IMR-90 (cell line): ENCODE data around the gene CCDC184. TPM values are rescaled to one million over a fixed set of nuclear protein-coding genes. Genes with fewer than 3 reads are reported as not detected.

Experiments used
- ATAC-seq: fragments of 200-7000 bp; cut with Tn5 transposase; 2 replicates; pipeline ENCODE4 v1.9.1; 2020; ENCODE audit warnings: low read depth, mild to moderate bottlenecking, moderate library complexity
- BruUV-seq: library from RNA; stranded (reverse); fragments of 400-500 nt; replicated peaks from 2 replicates; lab custom pipeline; 2021; lab: Mats Ljungman, UMichigan
- CTCF ChIA-PET: fragments of 300-600 bp; formaldehyde crosslinking; extraction: SDS; loops from one replicate; lab custom pipeline; 2021; ENCODE audit warnings: antibody characterized with exemption; lab: Yijun Ruan, JAX
- POLR2A ChIA-PET: fragments of 300-600 bp; sonication (Branson Sonifier 250); formaldehyde crosslinking; loops from one replicate; lab custom pipeline; 2022; ENCODE audit warnings: antibody characterized with exemption; ENCODE audit not compliant: unreplicated experiment; lab: Charles Lee
- DNase-seq: peaks from one replicate; pipeline ENCODE4 v3.0.0; 2013
- H2AFZ ChIP-seq: replicated peaks from 2 replicates; pipeline ENCODE3; 2013; ENCODE audit warnings: low read length, mild to moderate bottlenecking; ENCODE audit not compliant: poor library complexity
- H2AK5ac ChIP-seq: 2 replicates; pipeline ENCODE4 v1.6.1; 2013; ENCODE audit warnings: low read depth, low read length, inconsistent platforms
- H2AK9ac ChIP-seq: replicated peaks from 2 replicates; pipeline ENCODE3; 2013; ENCODE audit warnings: mild to moderate bottlenecking, low read depth, low read length, moderate library complexity; ENCODE audit not compliant: poor library complexity
- H2BK120ac ChIP-seq: 2 replicates; pipeline ENCODE4 v1.6.1; 2013; ENCODE audit warnings: low read depth, low read length, inconsistent platforms
- H2BK15ac ChIP-seq: 3 replicates; pipeline ENCODE4 v1.6.1; 2013; ENCODE audit warnings: low read depth, low read length, inconsistent platforms
- H2BK20ac ChIP-seq: 2 replicates; pipeline ENCODE4 v1.6.1; 2013; ENCODE audit warnings: low read depth, mild to moderate bottlenecking, inconsistent platforms, low read length, moderate library complexity
- H2BK5ac ChIP-seq: 2 replicates; pipeline ENCODE4 v1.6.1; 2013; ENCODE audit warnings: mild to moderate bottlenecking, low read depth, low read length, inconsistent platforms; ENCODE audit not compliant: poor library complexity, severe bottlenecking
- H3K14ac ChIP-seq: replicated peaks from 2 replicates; pipeline ENCODE4 v1.6.1; 2013; ENCODE audit warnings: low read depth, low read length, inconsistent platforms
- H3K18ac ChIP-seq: 2 replicates; pipeline ENCODE4 v1.6.1; 2013; ENCODE audit warnings: low read depth, low read length, control low read depth
- H3K23ac ChIP-seq: 2 replicates; pipeline ENCODE4 v1.6.1; 2013; ENCODE audit warnings: low read depth, low read length, inconsistent platforms
- H3K27ac ChIP-seq: 2 replicates; pipeline ENCODE4 v1.5.1; 2013; ENCODE audit warnings: mild to moderate bottlenecking, control low read depth, low read length; ENCODE audit not compliant: insufficient read depth
- H3K27me3 ChIP-seq: 2 replicates; pipeline ENCODE4 v1.6.1; 2013; ENCODE audit warnings: low read length; ENCODE audit not compliant: control insufficient read depth, insufficient read depth
- H3K36me3 ChIP-seq: 2 replicates; pipeline ENCODE4 v1.6.1; 2013; ENCODE audit warnings: low read length, mixed read lengths; ENCODE audit not compliant: control insufficient read depth, insufficient read depth
- H3K4ac ChIP-seq: 2 replicates; pipeline ENCODE4 v1.6.1; 2013; ENCODE audit warnings: low read depth, low read length, inconsistent platforms
- H3K4me1 ChIP-seq: 2 replicates; pipeline ENCODE4 v1.6.1; 2013; ENCODE audit warnings: low read length, mixed read lengths; ENCODE audit not compliant: control insufficient read depth, insufficient read depth
- H3K4me2 ChIP-seq: 2 replicates; pipeline ENCODE4 v1.6.1; 2013; ENCODE audit warnings: low read depth, mild to moderate bottlenecking, control low read depth, low read length, moderate library complexity
- H3K4me3 ChIP-seq: 2 replicates; pipeline ENCODE4 v1.5.1; 2013; ENCODE audit warnings: low read depth, mild to moderate bottlenecking, control low read depth, low read length, moderate library complexity; ENCODE audit not compliant: insufficient read depth
- H3K56ac ChIP-seq: 2 replicates; pipeline ENCODE4 v1.6.1; 2013; ENCODE audit warnings: low read length, inconsistent platforms; ENCODE audit not compliant: insufficient read depth; ENCODE audit errors: extremely low read depth
- H3K79me1 ChIP-seq, 2 experiments: 2 replicates each; pipeline ENCODE4 v1.6.1; 2013; ENCODE audit warnings: low read length in 2 of 2, inconsistent platforms in 1 of 2, low read depth in 1 of 2
- H3K9ac ChIP-seq: 2 replicates; pipeline ENCODE4 v1.6.1; 2013; ENCODE audit warnings: low read depth, low read length, control low read depth
- H3K9me1 ChIP-seq: 2 replicates; pipeline ENCODE4 v1.6.1; 2013; ENCODE audit warnings: low read length, inconsistent platforms; ENCODE audit not compliant: insufficient read depth
- H3K9me3 ChIP-seq: 2 replicates; pipeline ENCODE4 v1.6.1; 2013; ENCODE audit warnings: low read length; ENCODE audit not compliant: control insufficient read depth, insufficient read depth
- H4K20me1 ChIP-seq: 2 replicates; pipeline ENCODE4 v1.6.1; 2013; ENCODE audit warnings: low read length, inconsistent platforms; ENCODE audit not compliant: insufficient read depth
- H4K5ac ChIP-seq: 2 replicates; pipeline ENCODE4 v1.6.1; 2013; ENCODE audit warnings: mild to moderate bottlenecking, low read depth, low read length, control low read depth
- H4K8ac ChIP-seq, 2 experiments: 2 replicates each; pipeline ENCODE4 v1.6.1; 2013; ENCODE audit warnings: low read depth in 2 of 2, low read length in 2 of 2, control low read depth in 1 of 2, inconsistent platforms in 1 of 2
- H4K91ac ChIP-seq: 2 replicates; pipeline ENCODE4 v1.6.1; 2013; ENCODE audit warnings: low read depth, low read length, inconsistent platforms; ENCODE audit not compliant: insufficient read depth
- BHLHE40 ChIP-seq: fragments of 150-350 bp; IDR thresholded peaks from 2 replicates; pipeline ENCODE4 v1.6.1; 2016; ENCODE audit warnings: mild to moderate bottlenecking, low read depth, low read length
- CHD1 ChIP-seq: IDR thresholded peaks from 2 replicates; pipeline ENCODE4 v1.6.1; 2012; ENCODE audit warnings: low read depth, low read length, improper control_type of control experiment
- FOS ChIP-seq: fragments of 150-350 bp; IDR thresholded peaks from 2 replicates; pipeline ENCODE4 v1.6.1; 2016; ENCODE audit warnings: low read depth, low read length
- MAFK ChIP-seq: IDR thresholded peaks from 2 replicates; pipeline ENCODE4 v1.6.1; 2012; ENCODE audit warnings: low read depth, low read length, improper control_type of control experiment
- MAZ ChIP-seq: IDR thresholded peaks from 2 replicates; pipeline ENCODE4 v1.6.1; 2012; ENCODE audit warnings: low read depth, mild to moderate bottlenecking, low read length, improper control_type of control experiment, moderate library complexity, borderline replicate concordance
- MXI1 ChIP-seq: IDR thresholded peaks from 2 replicates; pipeline ENCODE4 v1.6.1; 2012; ENCODE audit warnings: low read depth, mild to moderate bottlenecking, low read length, moderate library complexity, borderline replicate concordance
- POLR2A ChIP-seq: IDR thresholded peaks from 2 replicates; pipeline ENCODE4 v1.6.1; 2012; ENCODE audit warnings: mild to moderate bottlenecking, low read depth, low read length
- SMC3 ChIP-seq: fragments of 150-350 bp; IDR thresholded peaks from 2 replicates; pipeline ENCODE4 v1.6.1; 2016; ENCODE audit warnings: low read depth, mild to moderate bottlenecking, antibody characterized with exemption, low read length, moderate library complexity
- WGBS, 2 experiments: methylation state at CpG; one replicate each; pipeline versions ENCODE4 v1.1.5 to v1.1.7; 2013; ENCODE audit warnings: missing lambda C conversion rate in 2 of 2; ENCODE audit not compliant: insufficient read length in 1 of 2; ENCODE audit errors: extremely low coverage in 2 of 2; 5-methylcytosine and 5-hydroxymethylcytosine counted together
- dilution Hi-C: fragments of 300-500 bp; cut with HindIII; formaldehyde crosslinking; loops from one replicate; pipeline ENCODE4 v1.14.3; 2018; ENCODE audit warnings: low sequenced_read_pairs; ENCODE audit not compliant: unreplicated experiment
- in situ Hi-C: fragments of 300-500 bp; cut with MboI; formaldehyde crosslinking; loops from 3 replicates; pipeline ENCODE4 v1.14.3; 2019; ENCODE audit warnings: low sequenced_read_pairs, inconsistent platforms, mixed read lengths
- intact Hi-C: fragments of 100-400 bp; cut with micrococcal nuclease; formaldehyde crosslinking; loops from 2 replicates; pipeline ENCODE4 v1.10.0; 2022
- polyA plus RNA-seq, 3 experiments: library from polyadenylated mRNA; depleted of rRNA; stranded (reverse); fragments of >200 nt; gene quantifications; 2 replicates each; pipeline ENCODE4 v1.2.3, GENCODE V29; 2012; ENCODE audit warnings: low replicate concordance in 1 of 3
- total RNA-seq: library from RNA; depleted of rRNA; stranded (reverse); fragments of >200 nt; gene quantifications from 2 replicates; pipeline ENCODE4 v1.2.3, GENCODE V29; 2012
- TF ChIP-seq, protein P1 (sequence below): conservative IDR thresholded peaks from 2 replicates; pipeline ENCODE4 v1.5.1; 2012; ENCODE audit warnings: mild to moderate bottlenecking, low read depth, low read length, improper control_type of control experiment
- TF ChIP-seq, protein P2 (sequence below): fragments of 150-350 bp; IDR thresholded peaks from 2 replicates; pipeline ENCODE4 v1.6.1; 2017; ENCODE audit warnings: mild to moderate bottlenecking, antibody characterized with exemption, low read length, low read depth

CCDC184 gene
- total and polyA plus RNA-seq, 2 of the 4 experiments (the other 2 are of a cell fraction) = 0.18 to 0.22 TPM

DNA sequence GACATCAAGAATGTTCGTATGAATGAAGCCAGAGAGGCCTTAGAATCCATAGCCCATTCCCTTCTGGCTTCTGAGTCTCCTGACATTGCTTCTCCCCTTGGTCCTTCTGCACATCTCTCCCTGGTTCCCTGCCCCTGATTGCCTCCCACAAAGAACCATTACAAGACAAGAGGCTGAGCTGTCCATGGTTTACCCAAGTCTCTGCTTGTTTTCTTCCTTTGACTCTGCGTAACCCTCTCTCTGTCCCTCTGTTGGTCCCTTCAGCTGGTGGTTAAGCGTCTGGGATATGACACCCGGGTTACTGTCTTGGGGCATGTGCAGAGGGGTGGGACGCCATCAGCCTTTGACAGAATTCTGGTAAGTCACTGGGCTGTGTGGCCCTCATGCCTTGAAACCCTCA is 48.4 kb upstream of the CCDC184 start:
- no peak for ATAC-seq
- in situ Hi-C loops = no loop called here
- CTCF ChIA-PET = no interaction called here

More for the DNA sequence above, 48.4 kb upstream of the CCDC184 start:
- Histone ChIP-seq H4K91ac (no peak overlapping the region), H3K9ac (no peak overlapping the region), H3K79me1 (peaks cover 0 to 4% of the 10 kb centered on the region in 2 experiments; a peak in 1 of 4 replicates), H2AK9ac (no peak overlapping the region), H4K20me1 (no peaks in the 10 kb centered on the region), H3K4me1 (no peaks in the 10 kb centered on the region), H2AK5ac (no peak overlapping the region), H2AFZ (no peak overlapping the region), H3K9me1 (0 out of 2 replicates have a peak, but pooled peaks cover 4% of the 10 kb centered on the region), H3K14ac (no peak overlapping the region), H4K8ac (no peak overlapping the region), H2BK120ac (no peak overlapping the region), H4K5ac (no peak overlapping the region), H3K4me3 (no peak overlapping the region), H3K27ac (no peak overlapping the region), H3K18ac (no peak overlapping the region), H3K36me3 (peaks cover 59% of the 10 kb centered on the region), H3K9me3 (no peaks in the 10 kb centered on the region), H2BK15ac (no peak overlapping the region), H3K4me2 (no peak overlapping the region), H2BK20ac (no peak overlapping the region), H3K4ac (no peak overlapping the region), H3K23ac (no peak overlapping the region), H2BK5ac (no peak overlapping the region), H3K27me3 (no peaks in the 10 kb centered on the region), H3K56ac (no peak overlapping the region)
- dilution Hi-C loops = no loop called here
- POLR2A ChIA-PET = no interaction called here
- WGBS, 2 experiments = 83% methylated on average over 1 of the region's 5 CpGs; no CpG with 5 or more reads in 1 of the 2 experiments
- no TSS peak for BruUV-seq
- intact Hi-C loops = no loop called here
- TF ChIP-seq, protein P1, sequence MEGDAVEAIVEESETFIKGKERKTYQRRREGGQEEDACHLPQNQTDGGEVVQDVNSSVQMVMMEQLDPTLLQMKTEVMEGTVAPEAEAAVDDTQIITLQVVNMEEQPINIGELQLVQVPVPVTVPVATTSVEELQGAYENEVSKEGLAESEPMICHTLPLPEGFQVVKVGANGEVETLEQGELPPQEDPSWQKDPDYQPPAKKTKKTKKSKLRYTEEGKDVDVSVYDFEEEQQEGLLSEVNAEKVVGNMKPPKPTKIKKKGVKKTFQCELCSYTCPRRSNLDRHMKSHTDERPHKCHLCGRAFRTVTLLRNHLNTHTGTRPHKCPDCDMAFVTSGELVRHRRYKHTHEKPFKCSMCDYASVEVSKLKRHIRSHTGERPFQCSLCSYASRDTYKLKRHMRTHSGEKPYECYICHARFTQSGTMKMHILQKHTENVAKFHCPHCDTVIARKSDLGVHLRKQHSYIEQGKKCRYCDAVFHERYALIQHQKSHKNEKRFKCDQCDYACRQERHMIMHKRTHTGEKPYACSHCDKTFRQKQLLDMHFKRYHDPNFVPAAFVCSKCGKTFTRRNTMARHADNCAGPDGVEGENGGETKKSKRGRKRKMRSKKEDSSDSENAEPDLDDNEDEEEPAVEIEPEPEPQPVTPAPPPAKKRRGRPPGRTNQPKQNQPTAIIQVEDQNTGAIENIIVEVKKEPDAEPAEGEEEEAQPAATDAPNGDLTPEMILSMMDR = no peak
- TF ChIP-seq, protein P2, sequence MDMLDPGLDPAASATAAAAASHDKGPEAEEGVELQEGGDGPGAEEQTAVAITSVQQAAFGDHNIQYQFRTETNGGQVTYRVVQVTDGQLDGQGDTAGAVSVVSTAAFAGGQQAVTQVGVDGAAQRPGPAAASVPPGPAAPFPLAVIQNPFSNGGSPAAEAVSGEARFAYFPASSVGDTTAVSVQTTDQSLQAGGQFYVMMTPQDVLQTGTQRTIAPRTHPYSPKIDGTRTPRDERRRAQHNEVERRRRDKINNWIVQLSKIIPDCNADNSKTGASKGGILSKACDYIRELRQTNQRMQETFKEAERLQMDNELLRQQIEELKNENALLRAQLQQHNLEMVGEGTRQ = no peak
- TF ChIP-seq MXI1 (no peak), CHD1 (no peak), MAZ (no peak), FOS (no peak), BHLHE40 (no peak), MAFK (no peak), SMC3 (no peak), POLR2A (no peak)
- no peak for DNase-seq
